Left renal pelvis (tissue), 4 donors: ENCODE data around the gene LNX1. TPM values are rescaled to one million over a fixed set of nuclear protein-coding genes. Genes with fewer than 3 reads are reported as not detected.

Experiments used
- DNase-seq, 4 donors: peaks; one replicate each; pipeline ENCODE4 v3.0.0-alpha.2; 2013; ENCODE audit warnings: low read depth in 4 of 4, low spot score in 3 of 4
- polyA plus RNA-seq, 4 donors: library from polyadenylated mRNA; unstranded; fragments of 120-200 nt; gene quantifications; one replicate each; pipeline ENCODE4 v1.2.1, GENCODE V29; 2013; ENCODE audit not compliant: insufficient read length in 4 of 4

LNX1 gene
- polyA plus RNA-seq, 4 donors: 4.4 to 19.4 (median 16.8) TPM

GRCh38 chr4:53541577-53542206, 49.6 kb downstream of the LNX1 start:
- no peak for DNase-seq

DNA sequence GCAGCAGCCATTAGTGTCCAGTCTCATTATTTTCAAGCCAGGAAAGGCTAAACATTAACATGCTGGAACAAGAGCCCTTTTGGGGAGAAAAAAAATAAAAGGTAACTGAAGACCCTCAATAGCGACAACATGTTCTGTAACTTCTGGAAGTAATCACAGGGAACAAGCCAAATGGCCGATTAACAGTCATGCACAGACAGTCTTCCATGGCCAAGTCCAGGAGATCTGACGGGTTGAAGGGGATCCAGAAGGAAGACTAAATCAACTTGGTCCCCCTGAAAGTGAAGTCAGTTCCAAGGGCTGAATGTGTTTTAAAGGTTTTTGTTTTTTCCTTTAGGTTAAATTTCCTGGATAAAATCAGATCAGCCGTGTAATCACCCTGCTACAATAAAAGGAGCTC, 52.5 kb downstream of the LNX1 start:
- no peak for DNase-seq

DNA sequence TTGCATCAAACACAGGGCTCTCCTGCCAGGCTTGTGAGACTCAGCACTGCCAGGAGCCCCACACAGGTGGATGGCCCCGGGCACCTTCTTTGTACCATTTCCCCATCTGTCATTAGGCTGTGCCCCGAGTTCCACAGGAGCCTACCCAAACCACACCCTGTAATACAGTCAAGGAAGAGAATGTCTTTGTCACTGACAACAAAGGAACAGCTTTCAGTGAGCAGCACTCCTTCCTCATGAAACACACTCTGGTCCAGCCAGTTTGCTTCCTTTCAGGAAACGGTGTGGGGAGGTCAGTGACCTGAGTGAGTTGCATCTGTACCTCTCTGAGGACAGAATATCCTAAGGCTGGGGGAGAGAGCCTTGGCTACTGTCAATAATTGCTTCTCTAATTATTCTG, 53.7 kb downstream of the LNX1 start:
- no peak for DNase-seq

- no peak for DNase-seq
Observed at GRCh38 chr4:53536328-53536727, 55.0 kb downstream of the LNX1 start.

- no peak for DNase-seq
Observed at GRCh38 chr4:53535567-53535966, 55.7 kb downstream of the LNX1 start.

DNA sequence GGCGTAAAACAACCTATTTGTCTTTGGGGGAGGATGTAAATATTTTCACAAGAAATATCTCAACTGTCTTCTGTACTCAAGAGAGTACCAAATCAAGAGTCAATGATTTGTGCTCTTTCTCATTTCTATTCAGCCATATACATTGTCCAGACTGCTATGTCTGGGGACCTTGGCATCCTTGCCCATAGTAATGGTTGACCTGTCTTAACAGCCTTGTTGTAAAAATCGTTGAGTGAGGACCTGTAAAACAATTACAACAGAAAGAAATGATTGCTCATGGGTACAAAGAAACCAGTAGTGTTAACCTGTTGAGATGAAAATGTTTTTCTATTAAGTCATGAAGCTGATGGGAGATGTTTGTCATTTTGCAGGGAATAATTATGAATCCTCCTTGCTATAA, 56.6 kb downstream of the LNX1 start:
- DNase-seq: no peak

DNA sequence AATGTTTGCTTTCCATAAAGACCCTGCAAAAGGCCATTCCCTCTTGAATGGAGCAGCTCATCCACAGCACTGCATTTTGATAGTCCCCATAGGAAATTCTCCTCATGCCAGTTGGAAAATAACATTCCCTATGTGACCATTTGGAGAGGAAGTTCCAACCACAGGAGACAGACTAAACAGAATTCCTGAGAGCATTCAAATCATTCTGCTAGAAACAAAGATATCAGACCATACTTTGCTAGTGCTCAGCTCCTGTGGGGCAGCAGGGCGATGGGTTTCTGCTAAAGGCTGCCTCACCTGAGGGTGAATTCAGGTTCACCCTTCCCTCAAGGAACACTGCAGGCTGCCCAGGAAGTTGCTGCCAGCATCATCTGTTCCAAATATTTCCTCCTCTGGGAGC, 58.8 kb downstream of the LNX1 start:
- no peak for DNase-seq

DNA sequence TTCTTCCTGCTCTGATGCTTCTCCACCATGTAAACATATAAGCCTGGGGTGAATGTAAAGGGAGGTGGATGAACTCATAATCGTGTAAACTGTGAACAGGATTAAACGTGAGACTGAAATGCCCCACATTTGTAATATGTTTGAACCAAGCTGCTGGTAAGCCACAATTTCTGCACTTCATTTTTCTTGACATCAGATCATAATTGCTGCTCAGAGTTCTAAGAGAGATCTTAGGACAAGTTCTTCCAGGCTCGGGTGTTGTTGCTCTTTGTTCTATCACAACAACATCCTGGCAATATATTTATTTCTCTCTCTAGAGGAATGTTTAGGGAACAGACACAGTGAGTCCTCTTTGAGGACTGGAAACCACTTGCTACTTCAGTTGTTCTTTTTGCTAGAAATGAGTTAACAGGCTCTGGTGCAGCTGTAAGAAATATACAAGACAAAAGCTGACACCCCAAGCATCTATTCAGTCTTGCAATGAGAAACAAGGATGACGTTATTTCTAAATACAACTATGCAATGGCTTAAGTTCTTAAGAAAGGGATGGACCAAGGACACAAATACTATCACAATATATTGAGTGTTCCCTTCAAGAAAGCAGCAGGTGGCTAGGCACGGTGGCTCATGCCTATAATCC, 59.6 kb downstream of the LNX1 start:
- no peak for DNase-seq

GRCh38 chr4:53529025-53529424, 62.3 kb downstream of the LNX1 start:
- DNase-seq: no peak

GRCh38 chr4:53527930-53528329, 63.4 kb downstream of the LNX1 start:
- no peak for DNase-seq

GRCh38 chr4:53527326-53527725, 64.0 kb downstream of the LNX1 start:
- DNase-seq: no peak

DNA sequence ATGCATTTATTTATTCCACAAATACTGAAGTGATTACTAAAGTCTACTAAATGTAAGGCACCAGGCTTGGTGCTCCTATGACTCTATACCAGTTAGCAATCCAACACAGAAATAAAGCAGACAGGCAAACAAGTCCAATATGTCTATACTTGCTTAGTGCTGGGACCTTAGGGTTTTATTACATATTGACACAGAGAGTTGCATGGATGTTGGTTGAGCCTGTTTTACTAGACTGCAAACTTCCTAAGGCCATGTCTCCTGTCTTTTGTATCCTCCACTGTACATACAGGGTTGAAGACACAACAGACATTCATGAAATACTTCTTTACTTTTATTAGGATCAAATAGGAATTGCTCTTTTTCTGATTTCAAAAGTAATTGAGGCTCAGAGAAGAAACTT, 69.0 kb downstream of the LNX1 start:
- DNase-seq: no peak

GRCh38 chr4:53520116-53520515, 71.2 kb downstream of the LNX1 start:
- no peak for DNase-seq

DNA sequence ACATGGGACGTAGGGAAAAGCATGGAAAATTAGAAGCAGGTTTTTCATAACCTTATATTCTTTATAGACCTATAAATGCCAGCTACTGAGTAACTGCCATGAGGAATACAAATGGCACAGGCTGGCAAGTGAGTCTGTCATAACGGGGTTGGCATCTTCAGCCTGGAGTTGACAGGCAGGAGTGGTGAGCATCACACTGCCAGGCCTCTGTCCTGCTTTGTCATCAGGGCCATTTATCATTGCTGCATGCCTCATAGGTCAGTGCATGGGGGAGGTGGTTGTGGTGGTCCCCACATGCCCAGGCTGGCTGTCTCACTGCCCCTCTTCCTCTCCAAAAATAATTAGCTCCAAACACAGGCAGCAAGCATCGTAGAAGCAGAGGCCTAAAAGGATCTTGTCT, 72.5 kb downstream of the LNX1 start:
- DNase-seq: no peak

GRCh38 chr4:53515076-53515475, 76.2 kb downstream of the LNX1 start:
- DNase-seq: no peak

DNA sequence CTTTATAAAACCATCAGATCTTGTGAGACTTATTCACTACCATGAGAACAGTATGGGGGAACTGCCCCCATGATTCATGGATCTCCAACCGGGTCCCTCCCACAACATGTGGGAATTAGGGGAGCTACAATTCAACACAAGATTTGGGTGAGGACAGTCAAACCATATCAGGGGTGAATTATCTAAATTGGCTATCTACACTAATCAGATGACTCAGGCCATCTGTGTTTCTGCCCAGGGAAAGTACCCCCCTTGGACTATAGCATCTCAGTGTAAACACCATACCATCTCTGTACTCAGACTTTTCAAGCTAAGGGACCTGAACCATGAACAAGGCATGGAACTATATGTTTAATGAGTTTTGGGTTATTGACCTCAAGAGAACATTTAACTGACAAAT, 76.8 kb downstream of the LNX1 start:
- DNase-seq: no peak

DNA sequence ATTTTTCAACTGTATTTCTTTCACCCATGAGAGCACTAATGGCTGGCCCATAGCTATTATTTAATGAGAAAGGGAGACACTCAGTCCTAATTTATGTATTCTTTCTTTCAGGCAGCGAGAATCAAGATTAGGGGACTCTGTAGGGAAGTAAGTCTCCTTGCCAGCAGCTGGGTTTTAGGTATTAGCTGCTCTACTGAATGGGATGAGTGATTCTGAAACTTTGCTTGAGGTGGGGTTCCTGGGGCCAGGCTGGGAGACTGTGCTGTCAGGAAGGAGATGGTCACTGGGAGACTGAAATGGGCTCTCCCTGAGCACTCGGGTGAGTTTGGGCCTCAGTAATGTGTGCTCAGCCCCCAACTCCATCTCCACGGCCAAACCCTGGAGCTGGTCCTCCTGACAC, 78.7 kb downstream of the LNX1 start:
- DNase-seq: no peak

GRCh38 chr4:53511014-53511413, 80.3 kb downstream of the LNX1 start:
- no peak for DNase-seq

GRCh38 chr4:53510321-53510720, 81.0 kb downstream of the LNX1 start:
- DNase-seq: no peak

DNA sequence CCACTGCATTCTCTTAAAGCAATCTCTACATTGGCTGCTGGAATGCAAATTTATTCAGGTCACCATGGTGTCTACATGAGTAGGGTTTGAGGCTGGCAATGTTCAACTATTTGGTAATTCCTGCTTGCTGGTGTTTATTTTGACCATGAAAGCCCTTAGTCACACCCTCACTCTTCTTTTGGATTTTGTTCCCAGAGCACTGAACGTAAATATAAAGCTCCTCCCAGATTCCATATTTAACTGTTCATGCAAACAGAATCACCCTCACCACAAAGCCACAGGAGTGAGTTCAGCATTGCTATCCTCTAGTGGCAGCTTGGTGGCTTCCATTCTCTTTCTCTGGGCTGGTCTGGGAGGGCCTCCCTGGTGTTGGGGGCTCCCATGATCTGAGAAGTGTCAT, 82.8 kb downstream of the LNX1 start:
- DNase-seq: no peak

GRCh38 chr4:53507671-53508286, 83.5 kb downstream of the LNX1 start:
- no peak for DNase-seq

GRCh38 chr4:53507058-53507457, 84.2 kb downstream of the LNX1 start:
- no peak for DNase-seq
